HG03439 (cell line): Measurements from ENCODE around the gene SHISA4.
"Not testable (repeated sequence)": the region's sequence is repeated elsewhere in the genome, so short reads cannot be mapped to it uniquely, and the experiment has no call there.

Experiments used
- ATAC-seq: cut with Tn5 transposase; IDR thresholded peaks from one replicate; pipeline ENCODE4 v1.9.1; 2021; ENCODE audit warnings: mild to moderate bottlenecking, moderate library complexity; ENCODE audit not compliant: unreplicated experiment

The SHISA4 gene

DNA sequence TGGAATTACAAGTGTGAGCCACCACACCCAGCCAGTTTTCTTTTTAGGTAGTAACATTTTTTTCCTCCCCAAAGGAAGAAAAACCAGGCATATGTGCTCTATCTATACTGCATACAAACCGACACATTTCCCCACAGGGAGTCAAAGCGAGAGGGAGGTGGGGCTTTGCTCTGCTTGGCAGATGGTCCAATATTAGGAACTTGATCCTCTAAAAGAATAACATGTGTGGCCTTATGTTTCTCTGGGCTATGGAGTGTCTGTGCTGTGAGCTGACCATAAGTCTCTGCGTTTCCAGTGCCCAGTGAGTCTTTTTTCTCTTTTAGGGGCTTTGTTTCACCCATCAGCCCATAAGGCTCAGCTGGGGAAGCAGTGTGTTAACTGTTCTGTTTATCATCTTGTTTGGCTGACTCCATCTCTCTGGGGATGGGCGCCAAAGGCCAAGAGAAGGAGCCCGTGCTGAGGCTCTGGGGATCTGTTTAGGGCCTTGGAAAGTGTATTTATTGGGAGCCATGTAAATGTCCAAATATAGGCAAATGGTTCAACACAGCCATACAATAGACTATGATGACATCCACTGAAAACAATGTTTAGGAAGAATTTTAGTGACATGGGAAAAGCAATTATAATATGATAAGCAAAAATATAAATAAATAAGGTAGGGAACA, 37.4 kb downstream of the SHISA4 start:
- no peak for ATAC-seq

DNA sequence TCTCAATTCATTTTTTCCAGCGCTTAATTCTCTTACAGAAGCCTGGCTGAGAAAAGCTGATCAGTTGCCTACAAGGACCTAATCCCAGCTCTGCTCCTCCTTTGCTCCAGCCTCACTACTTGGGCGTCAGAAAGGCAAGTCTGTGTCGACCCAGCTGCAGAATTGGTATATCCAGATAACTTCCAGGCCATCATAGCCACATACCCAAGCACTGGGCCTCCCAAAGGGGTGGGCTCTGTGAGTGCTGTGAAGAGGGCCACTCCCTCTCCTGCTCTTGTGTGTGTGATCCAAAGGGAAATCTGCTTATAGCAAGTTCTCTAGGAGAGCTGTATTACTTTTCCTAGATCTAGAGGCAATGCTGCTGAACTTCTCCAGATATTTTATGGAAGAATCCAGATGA, 39.6 kb downstream of the SHISA4 start:
- no peak for ATAC-seq

DNA sequence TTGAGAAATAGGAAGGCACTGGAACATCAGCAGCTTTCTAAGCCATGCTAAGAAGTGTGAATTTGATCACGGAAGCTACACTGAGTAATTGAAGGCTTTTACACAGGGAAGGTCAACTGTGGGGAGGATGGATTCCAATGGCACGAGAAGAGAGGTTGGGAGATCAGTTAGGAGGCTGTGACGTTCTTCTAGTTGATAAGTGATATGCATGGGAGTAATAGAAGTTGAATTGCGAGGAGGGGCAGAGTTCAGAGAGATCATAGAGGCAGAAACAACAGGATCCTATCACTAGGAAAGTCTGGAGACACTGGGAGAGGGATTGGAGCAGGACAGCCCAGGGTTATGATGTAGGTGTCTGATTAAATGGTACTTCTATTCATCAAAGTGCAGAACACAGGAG, 41.4 kb downstream of the SHISA4 start:
- ATAC-seq: no peak

DNA sequence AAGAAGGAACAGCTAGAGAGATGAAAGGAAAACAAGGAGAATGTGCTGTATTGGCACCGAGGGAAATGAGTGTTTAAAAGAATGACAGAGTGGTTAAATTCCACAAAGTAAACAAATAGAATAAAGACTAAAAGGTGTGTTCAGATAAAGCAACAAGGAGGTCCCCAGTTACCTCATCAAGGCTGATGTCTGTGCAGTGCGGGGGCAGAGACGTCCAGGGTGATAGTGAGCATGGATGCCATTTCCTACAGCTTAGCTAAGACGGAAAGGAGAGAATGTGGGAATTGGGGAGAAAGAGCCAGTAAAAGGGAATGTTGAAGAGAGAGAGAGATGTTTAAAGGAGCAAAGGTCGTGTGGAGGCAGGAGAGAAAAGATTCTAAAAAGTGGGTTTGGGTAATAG, 42.1 kb downstream of the SHISA4 start:
- ATAC-seq: no peak

DNA sequence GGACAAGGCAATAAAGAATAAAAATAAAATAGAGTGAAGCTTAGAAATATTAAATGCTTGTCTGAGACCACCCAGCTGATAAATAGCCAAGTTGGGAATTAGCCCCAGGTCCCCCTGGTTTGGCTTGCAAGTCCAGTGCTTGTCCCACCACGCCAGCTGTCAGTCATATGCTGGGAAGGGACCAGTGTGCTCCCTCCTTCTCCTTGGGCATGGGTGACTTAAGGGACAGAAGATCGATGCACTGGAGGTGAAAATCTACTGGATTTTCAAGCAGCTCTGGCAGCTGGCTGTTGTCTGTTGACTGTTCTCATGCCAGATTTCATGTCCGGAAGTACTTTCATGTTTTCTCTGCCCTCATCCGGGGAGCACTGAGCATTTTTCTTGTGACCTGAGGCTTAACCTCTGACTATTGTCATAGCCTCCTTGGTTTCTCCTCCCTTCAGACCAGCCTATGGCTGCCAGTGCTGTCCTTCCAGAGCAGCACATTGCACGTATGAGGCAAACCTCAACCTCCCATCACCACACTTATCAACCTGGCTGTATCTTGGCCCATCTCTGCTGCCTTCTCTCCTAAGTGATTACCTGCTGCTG, 45.2 kb downstream of the SHISA4 start:
- no peak for ATAC-seq

DNA sequence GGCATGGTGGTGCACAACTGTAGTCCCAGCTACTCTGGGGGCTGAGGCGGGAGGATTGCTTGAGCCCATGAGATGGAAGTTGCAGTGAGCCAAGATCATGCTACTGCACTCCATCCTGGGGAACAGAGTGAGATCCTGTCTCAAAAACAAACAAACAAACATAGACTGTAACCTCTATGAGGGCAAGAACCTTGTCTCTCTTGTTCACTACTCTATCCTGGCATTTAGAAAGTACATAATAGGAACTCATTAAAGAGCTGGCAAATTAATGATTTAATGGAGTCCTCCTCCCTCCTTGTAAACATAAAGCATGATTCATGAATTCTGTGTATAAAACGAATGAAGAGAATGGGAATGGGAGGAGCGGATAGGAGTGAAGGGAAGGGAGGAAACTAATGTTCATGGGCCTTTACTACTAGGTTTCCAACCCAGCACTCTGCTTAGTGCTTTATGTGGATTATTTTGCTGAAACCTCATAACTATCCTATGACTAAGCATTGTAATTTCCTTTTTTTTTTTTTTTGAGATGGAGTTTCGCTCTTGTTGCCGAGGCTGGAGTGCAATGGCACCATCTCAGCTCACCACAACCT, 49.0 kb downstream of the SHISA4 start:
- no peak for ATAC-seq

DNA sequence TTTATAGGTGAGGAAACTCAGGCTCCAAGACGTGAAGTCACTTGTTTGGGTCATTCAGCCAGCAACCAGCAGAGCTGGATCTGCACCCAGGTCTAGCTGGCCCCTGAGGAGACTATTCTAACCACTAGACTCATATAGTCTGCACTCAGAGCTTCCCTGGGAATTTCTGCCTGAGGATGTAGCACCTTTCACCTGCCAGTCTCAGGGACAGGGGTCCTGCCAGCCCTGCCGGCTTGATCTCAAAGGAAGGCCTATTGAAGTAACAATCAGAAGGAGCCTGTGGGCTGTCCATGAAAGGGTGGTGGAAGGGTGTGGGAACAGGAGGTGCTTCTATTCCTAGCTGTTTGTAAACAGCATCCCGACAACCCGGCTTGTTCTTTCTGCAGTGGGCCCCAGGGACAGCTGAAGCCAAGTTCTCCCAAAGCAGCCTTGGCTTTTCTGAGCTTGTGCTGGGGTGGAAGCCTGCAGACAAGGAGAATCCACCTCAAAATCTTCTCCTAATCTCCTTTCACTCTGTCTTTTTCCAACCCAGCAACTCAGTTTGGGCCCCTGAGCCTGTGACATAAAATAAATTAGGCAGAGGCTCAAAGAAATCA, 49.8 kb downstream of the SHISA4 start:
- no peak for ATAC-seq

DNA sequence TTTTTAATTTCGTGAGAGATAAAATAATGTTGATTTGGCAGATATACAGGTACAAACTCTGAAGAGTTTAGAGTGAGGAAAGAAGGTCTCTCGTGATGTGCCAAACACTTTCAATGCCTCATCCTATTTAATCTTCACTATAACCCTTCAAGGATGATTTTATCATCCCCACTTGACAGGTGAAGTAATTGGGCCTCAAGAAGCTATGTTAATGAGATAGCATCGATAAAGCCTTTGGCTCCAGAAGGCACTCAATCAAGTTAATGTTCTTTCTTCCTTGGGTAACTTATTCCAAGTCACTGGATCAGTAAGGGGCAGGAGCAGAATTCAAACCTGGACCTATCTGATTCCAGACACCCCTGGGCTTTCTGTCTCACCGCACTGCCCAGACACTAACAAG, 50.5 kb downstream of the SHISA4 start:
- ATAC-seq: no peak

DNA sequence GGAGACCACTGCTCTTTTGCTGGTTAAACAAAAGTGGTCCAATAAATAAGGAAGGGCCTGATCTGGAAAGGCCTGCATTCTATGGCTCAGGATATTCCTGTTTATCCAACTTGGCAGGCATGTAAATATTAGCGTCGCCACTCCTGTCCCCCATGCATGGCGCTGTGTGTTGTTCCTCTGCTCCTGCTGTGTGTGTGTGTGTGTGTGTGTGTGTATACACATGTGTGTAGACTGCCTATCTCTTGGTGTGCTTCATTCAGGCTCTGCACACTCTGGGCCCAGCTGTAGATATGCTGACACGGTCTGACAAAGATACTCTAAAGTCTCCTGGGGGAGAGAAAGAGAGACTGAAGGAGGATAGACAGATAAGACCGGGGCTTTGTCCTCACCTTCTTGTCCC, 50.9 kb downstream of the SHISA4 start:
- ATAC-seq: no peak

DNA sequence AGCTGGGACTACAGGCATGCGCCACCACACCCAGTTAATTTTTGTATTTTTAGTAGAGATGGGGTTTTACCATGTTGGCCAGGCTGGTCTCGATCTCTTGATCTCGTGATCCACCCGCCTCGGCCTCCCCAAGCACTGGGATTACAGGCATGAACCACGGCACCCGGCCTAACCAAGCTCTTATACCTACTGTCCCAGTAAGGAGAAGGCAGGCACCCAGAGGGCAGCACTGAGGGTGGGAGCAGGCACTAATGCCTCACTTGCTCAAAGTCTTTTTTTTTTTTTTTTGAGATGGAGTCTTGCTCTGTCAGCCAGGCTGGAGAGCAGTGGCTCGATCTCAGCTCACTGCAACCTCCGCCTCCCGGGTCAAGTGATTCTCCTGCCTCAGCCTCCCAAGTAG, 51.6 kb downstream of the SHISA4 start:
- ATAC-seq: not testable (repeated sequence)

DNA sequence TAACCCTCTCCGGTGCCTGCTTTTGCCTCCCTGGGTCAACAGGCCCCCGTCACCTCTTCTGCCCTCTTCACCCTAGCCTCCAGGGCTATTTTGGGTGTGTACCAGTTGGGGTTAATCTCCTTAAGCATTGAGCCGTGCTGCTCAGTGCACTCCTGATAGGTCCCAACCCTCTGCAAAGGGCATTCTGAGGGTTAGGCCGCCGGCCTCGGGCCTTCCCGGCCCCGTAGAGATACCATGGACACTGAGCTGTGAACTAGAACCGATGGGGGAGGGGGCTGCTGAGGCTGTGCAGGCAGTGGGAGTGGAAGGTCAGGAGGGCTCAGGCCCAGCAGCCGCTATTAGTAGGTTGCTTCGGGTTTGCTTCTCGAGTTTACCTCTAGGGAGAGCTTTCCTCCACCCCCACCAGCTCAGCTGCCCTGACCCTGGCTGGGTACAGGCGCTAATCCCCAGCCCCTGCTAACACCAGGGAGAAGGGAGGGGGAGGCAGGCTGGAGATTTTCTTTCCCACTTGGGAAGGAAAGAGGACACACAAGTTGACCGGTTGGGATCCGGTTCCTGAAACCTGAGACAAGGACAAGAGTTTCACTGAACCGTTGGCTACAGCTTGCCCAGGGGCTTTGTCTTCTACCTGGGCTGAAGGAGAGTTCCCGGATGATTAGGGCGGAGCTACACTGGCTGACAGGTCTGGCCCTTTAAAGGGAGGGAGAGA, 52.9 kb downstream of the SHISA4 start:
- ATAC-seq: no peak

DNA sequence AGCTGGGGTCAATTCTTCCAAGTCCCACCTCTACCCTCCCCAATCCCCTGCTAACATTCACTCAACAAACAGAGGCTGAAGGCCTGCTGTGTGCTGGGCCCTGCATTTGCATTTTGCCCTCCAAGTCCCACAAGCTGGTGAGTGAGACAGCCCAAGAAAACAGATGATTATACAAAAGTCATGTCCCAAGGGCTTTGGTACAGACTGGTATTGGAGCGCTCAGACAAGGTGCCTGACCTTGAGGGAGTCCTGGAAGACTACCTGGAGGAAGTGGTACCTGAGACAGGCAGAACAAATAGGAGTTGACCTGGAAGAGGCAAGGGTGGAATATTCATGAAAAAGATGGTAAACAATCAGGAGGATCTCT, 53.4 kb downstream of the SHISA4 start:
- no peak for ATAC-seq
